BLaER1 treated with 17β-estradiol and CSF1 and Interleukin-3, amounts not matched to agents 10 nM and 100 nM (cell line): ENCODE measurements around the gene TMOD1.
A peak's percentile ranks its signal among the peaks of the same experiment; 100 is the strongest.

Experiments used
- H3K27ac ChIP-seq, 11 experiments: shearing (Covaris generic); formaldehyde crosslinking; 2 replicates each; pipeline ENCODE4 v1.8.1; 2022
- H3K27me3 ChIP-seq, 11 experiments: shearing (Covaris generic); formaldehyde crosslinking; 2 replicates each; pipeline ENCODE4 v1.8.1; 2022
- H3K36me3 ChIP-seq, 11 experiments: shearing (Covaris generic); formaldehyde crosslinking; 2 replicates each; pipeline ENCODE4 v1.8.1; 2022
- H3K4me1 ChIP-seq, 10 experiments: shearing (Covaris generic); formaldehyde crosslinking; 2 replicates each; pipeline ENCODE4 v1.8.1; 2022
- H3K4me2 ChIP-seq, 11 experiments: shearing (Covaris generic); formaldehyde crosslinking; 2 replicates each; pipeline ENCODE4 v1.8.1; 2022
- H3K4me3 ChIP-seq, 10 experiments: shearing (Covaris generic); formaldehyde crosslinking; 2 replicates each; pipeline ENCODE4 v1.8.1; 2022
- H3K9ac ChIP-seq, 11 experiments: shearing (Covaris generic); formaldehyde crosslinking; 2 replicates each; pipeline ENCODE4 v1.8.1; 2022
- H3K9me3 ChIP-seq, 11 experiments: shearing (Covaris generic); formaldehyde crosslinking; replicated peaks in 1 of 11; 2 replicates each; pipeline ENCODE4 v1.8.1; 2022
- H4K20me1 ChIP-seq, 11 experiments: shearing (Covaris generic); formaldehyde crosslinking; 2 replicates each; pipeline ENCODE4 v1.8.1; 2022
- Cebpa-rat ChIP-seq, 11 experiments: shearing (Covaris generic); IDR thresholded peaks; 2 replicates each; pipeline ENCODE4 v1.8.1; 2022

TMOD1 gene

GRCh38 chr9:97591535-97591934 lies 90.1 kb downstream of the TMOD1 start:
- H3K9ac ChIP-seq, result no peak overlapping the region
- peaks cover 0 to 14% (median 12%) of the 10 kb centered on the region in 10 experiments; a peak in 16 of 20 replicates for H3K4me1 ChIP-seq
- H3K9me3 ChIP-seq, result peaks cover 0 to 7% (median 0%) of the 10 kb centered on the region in 11 experiments; a peak in 4 of 22 replicates
- no peak for TF ChIP-seq Cebpa-rat (IDR thresholded peaks at IDR 0.05)
- H3K36me3 ChIP-seq, result no peaks in the 10 kb centered on the region
- no peak overlapping the region for H3K4me2 ChIP-seq
- no peaks in the 10 kb centered on the region for H4K20me1 ChIP-seq
- H3K27me3 ChIP-seq, result no peaks in the 10 kb centered on the region
- H3K27ac ChIP-seq, result no peak overlapping the region
- H3K4me3 ChIP-seq, result no peak overlapping the region

GRCh38 chr9:97592126-97592525 lies 90.7 kb downstream of the TMOD1 start:
- Histone ChIP-seq H3K27ac (no peak overlapping the region), H3K4me1 (peaks cover 0 to 14% (median 12%) of the 10 kb centered on the region in 10 experiments; a peak in 16 of 20 replicates), H4K20me1 (no peaks in the 10 kb centered on the region), H3K36me3 (no peaks in the 10 kb centered on the region), H3K9ac (no peak overlapping the region), H3K4me3 (no peak overlapping the region), H3K9me3 (peaks cover 0 to 3% (median 0%) of the 10 kb centered on the region in 11 experiments; a peak in 3 of 22 replicates), H3K4me2 (no peak overlapping the region), H3K27me3 (no peaks in the 10 kb centered on the region)
- TF ChIP-seq Cebpa-rat (IDR thresholded peaks at IDR 0.05), result no peak

DNA sequence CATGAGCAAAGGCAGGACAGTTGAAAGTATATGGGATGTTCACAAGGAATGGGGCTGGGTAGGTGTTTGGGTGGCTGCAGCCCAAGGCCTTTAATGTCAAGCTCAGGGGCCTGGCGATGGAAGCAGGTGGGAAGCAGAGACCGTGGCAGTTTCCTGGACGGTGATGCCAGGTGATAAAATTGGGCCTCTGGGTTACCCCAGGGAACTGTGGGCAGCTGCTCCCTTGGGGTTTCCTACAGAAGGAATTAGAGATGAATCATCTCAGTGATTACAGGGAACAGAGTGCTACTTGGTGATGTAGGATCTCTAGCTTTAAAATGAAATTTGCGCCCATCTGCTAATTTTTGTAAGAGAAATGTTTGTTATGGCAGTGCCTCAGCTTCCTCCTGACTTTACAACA lies 92.5 kb downstream of the TMOD1 start:
- Histone ChIP-seq H3K4me1 (peaks cover 0 to 20% (median 13%) of the 10 kb centered on the region in 10 experiments; a peak in 16 of 20 replicates), H3K36me3 (peaks cover 0 to under 1% (median 0%) of the 10 kb centered on the region in 11 experiments; a peak in 1 of 22 replicates), H3K27me3 (no peaks in the 10 kb centered on the region), H3K4me2 (peak overlapping the region in 8 of 11 experiments; percentile 38 to 70 (median 56); a peak in 17 of 22 replicates), H3K4me3 (no peak overlapping the region), H4K20me1 (0 out of 22 replicates have a peak, but pooled peaks cover 0 to 1% (median 0%) of the 10 kb centered on the region in 11 experiments), H3K9me3 (no peaks in the 10 kb centered on the region), H3K27ac (no peak overlapping the region), H3K9ac (peak overlapping the region in 1 of 11 experiments; percentile 31; a peak in 1 of 22 replicates)
- TF ChIP-seq Cebpa-rat (IDR thresholded peaks at IDR 0.05), result no peak

DNA sequence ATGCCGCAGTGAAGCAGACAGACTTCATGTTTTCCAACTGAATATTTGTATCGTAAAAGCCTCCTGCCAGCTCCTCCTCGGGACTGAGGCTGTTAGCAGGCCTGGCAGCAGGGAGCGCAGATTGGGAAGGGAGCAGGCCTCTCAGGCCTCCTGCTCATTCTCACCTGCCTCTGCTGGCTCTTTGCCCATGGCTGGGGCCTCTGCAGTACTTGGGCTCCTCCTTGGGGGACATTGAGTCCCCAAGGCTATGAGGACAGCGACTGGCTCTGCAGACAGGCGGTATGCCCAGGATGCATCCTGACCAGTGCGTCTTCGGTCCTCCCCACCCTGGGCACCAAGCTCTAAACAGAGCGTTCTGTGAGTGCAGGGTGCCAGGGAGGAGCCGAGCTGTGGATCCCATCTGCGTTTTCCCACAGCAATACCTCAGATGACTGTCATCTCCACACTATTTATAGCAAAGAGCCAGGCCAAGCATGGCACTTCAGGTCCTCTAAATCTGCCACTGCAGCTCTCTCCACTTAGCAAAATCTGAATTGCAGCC lies 93.0 kb downstream of the TMOD1 start:
- Histone ChIP-seq H4K20me1 (peaks cover 0 to 6% (median 0%) of the 10 kb centered on the region in 11 experiments; a peak in 2 of 22 replicates), H3K9ac (peak overlapping the region in 1 of 11 experiments; percentile 31; a peak in 1 of 22 replicates)

GRCh38 chr9:97596906-97597305 lies 95.4 kb downstream of the TMOD1 start:
- Histone ChIP-seq H3K9me3 (no peaks in the 10 kb centered on the region), H4K20me1 (peaks cover 0 to 10% (median 0%) of the 10 kb centered on the region in 11 experiments; a peak in 4 of 22 replicates), H3K36me3 (peaks cover 20 to 30% (median 26%) of the 10 kb centered on the region in 11 experiments), H3K4me3 (no peak overlapping the region), H3K4me2 (no peak overlapping the region), H3K27me3 (no peaks in the 10 kb centered on the region), H3K27ac (no peak overlapping the region), H3K4me1 (peaks cover 0 to 20% (median 13%) of the 10 kb centered on the region in 10 experiments; a peak in 16 of 20 replicates), H3K9ac (no peak overlapping the region)
- TF ChIP-seq Cebpa-rat (IDR thresholded peaks at IDR 0.05), result no peak

More for the DNA sequence above, 93.0 kb downstream of the TMOD1 start:
- Histone ChIP-seq H3K4me3 (no peak overlapping the region), H3K27me3 (no peaks in the 10 kb centered on the region), H3K36me3 (peaks cover 0 to 6% (median 2%) of the 10 kb centered on the region in 11 experiments; a peak in 11 of 22 replicates), H3K4me1 (peaks cover 0 to 20% (median 13%) of the 10 kb centered on the region in 10 experiments; a peak in 16 of 20 replicates), H3K4me2 (peak overlapping the region in 8 of 11 experiments; percentile 38 to 70 (median 56); a peak in 17 of 22 replicates), H3K9me3 (no peaks in the 10 kb centered on the region), H3K27ac (no peak overlapping the region)
- TF ChIP-seq Cebpa-rat (IDR thresholded peaks at IDR 0.05), result no peak

GRCh38 chr9:97598461-97599288 lies 97.2 kb downstream of the TMOD1 start:
- Histone ChIP-seq H3K27me3 (no peaks in the 10 kb centered on the region), H3K4me3 (no peak overlapping the region), H3K4me2 (peak overlapping the region in 2 of 11 experiments; percentile 7 to 49; a peak in 2 of 22 replicates), H3K9ac (no peak overlapping the region), H3K4me1 (peaks cover 0 to 19% (median 12%) of the 10 kb centered on the region in 10 experiments; a peak in 16 of 20 replicates), H3K27ac (no peak overlapping the region), H3K9me3 (no peaks in the 10 kb centered on the region), H4K20me1 (peaks cover 0 to 10% (median 0%) of the 10 kb centered on the region in 11 experiments; a peak in 4 of 22 replicates), H3K36me3 (peaks cover 37 to 48% (median 43%) of the 10 kb centered on the region in 11 experiments)
- TF ChIP-seq Cebpa-rat (IDR thresholded peaks at IDR 0.05), result no peak

DNA sequence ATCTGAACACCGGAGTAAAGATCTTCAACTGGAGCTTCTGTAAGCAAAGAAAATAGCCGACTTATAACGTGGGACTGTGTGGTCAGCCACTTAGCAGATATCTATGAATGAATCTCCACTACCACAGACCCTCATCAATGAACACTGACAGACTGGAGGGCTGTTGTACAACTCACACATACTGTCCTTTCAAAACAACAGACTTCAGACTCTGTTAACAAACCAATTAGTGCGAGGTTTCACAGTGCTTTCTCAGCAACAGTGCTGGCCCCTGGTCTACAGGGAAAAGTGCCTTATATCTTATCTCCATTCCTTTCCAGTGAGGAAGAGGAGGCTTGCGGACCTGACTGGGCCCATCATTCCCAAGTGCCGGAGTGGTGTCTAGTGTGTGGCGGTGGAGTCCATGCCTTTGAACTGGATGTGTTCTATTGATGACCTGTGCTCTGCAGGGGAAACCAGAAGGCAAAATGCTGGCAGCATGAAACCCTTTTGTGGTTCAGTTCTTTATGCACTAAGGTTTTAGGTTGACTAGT lies 97.9 kb downstream of the TMOD1 start:
- Histone ChIP-seq H3K4me2 (no peak overlapping the region), H3K9ac (no peak overlapping the region), H3K36me3 (peaks cover 43 to 55% (median 50%) of the 10 kb centered on the region in 11 experiments), H3K4me3 (no peak overlapping the region), H3K27me3 (no peaks in the 10 kb centered on the region), H4K20me1 (peaks cover 0 to 10% (median 0%) of the 10 kb centered on the region in 11 experiments; a peak in 4 of 22 replicates), H3K27ac (no peak overlapping the region), H3K4me1 (peaks cover 0 to 12% (median 5%) of the 10 kb centered on the region in 10 experiments; a peak in 16 of 20 replicates), H3K9me3 (no peaks in the 10 kb centered on the region)
- no peak for TF ChIP-seq Cebpa-rat (IDR thresholded peaks at IDR 0.05)

- Histone ChIP-seq H3K9ac (no peak overlapping the region; a peak in 1 of 22 replicates), H4K20me1 (peaks cover 0 to 10% (median 0%) of the 10 kb centered on the region in 11 experiments; a peak in 5 of 22 replicates), H3K27me3 (no peaks in the 10 kb centered on the region), H3K4me1 (peaks cover 0 to 7% (median 0%) of the 10 kb centered on the region in 10 experiments; a peak in 1 of 20 replicates), H3K36me3 (peaks cover 56 to 68% (median 63%) of the 10 kb centered on the region in 11 experiments), H3K9me3 (no peaks in the 10 kb centered on the region), H3K4me3 (no peak overlapping the region), H3K4me2 (no peak overlapping the region), H3K27ac (no peak overlapping the region)
- TF ChIP-seq Cebpa-rat (IDR thresholded peaks at IDR 0.05), result no peak
Observed at GRCh38 chr9:97600531-97601227, 99.2 kb downstream of the TMOD1 start.
